Cerebellar cortex (tissue), 1 donor: ENCODE results near the gene PGP.

ENCODE experiments used
- DNase-seq: peaks from one replicate; pipeline ENCODE4 v3.0.0-alpha.2; 2015; ENCODE audit warnings: low spot score

Gene PGP

GRCh38 chr16:2181952-2182351, 32.7 kb downstream of the PGP start:
- DNase-seq = no peak

DNA sequence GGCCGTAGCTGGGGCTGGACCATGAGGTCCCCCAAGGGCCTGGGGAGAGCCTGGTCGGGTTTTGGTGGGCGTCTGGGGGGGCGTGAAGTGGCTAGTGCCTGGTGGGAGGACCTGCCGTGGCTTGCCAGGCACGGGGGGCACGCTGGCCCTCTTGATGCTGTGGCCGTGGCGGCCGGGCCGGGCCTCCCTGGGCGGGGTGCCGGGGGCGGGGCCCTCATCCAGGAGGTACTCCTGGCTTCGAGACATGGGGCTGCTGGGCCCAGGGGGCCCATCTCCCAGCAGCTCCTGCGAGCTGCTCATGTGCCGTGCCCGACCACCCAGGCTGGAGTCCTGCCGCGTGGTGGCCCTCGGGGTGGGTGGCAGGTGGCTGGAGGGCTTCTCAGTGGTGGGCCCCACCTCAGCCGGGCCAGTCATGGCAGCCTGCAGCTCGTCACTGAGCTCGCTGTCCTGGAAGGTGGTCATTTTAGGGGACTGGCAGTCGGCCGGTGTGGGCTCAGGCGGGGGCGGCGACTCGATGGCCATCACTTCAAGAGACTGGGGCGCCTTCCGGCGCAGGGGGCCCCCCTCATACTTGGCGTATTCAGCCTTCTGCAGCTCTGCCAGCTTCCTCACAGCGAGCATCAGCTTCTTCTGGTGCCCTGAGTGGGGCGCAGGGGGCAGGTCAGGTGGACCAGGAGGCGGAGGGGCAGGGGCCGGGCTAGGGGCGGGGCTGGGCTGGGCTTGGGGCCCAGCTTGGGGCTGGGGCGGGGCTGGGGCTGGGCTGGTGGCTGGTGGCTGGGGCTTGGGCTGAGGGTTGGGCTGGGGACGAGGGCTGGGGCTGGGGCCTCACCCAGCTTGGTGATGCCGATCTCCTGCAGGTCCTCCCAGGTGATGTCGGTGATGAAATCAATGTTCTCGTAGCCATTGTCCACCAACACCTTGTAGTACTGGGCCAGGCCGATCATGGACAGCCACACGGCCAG, 33.4 kb downstream of the PGP start:
- DNase-seq = no peak

DNA sequence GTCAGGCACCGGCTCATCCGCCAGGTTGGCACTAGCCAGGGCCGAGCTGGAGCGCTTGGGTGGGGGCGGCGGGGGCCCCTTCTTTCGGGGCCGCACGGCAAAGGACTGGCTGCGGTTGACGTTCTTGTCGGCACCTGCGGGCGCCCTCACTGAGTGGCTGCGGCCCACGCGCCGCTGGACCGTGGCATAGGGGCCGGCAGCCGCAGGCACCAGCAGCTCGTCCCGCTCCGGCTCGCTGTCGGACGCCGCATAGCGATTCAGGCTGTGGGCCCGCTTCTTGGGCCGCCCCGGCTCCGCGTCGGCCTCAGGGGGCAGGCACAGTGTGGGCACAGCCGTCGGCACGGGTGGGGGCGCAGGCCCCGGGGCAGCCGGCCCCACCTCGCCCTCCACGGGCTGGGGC, 34.2 kb downstream of the PGP start:
- DNase-seq = no peak

- DNase-seq = no peak
Measured at GRCh38 chr16:2179576-2179975, 35.1 kb downstream of the PGP start.

DNA sequence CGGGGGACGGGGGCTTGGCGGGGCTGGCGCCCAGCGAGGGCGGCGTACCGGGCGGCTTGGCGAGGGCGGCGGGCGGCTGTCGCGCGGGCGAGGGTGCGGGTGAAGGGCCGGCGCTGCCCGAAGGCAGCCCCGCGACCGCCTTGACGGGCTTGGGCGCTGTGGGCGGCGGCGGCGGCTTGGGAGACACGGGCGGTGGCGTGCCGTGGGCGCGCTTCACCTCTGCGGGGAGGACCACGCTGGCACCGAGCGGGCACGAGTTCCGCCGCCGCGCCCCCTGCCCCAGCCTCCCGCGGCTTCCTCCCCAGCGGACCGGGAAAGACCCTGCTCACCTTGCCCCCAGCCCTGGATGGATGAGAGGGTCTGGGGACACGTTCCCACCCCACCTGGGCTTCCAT, 35.5 kb downstream of the PGP start:
- DNase-seq = no peak

- DNase-seq = no peak
Measured at GRCh38 chr16:2178321-2179106, 36.1 kb downstream of the PGP start.

DNA sequence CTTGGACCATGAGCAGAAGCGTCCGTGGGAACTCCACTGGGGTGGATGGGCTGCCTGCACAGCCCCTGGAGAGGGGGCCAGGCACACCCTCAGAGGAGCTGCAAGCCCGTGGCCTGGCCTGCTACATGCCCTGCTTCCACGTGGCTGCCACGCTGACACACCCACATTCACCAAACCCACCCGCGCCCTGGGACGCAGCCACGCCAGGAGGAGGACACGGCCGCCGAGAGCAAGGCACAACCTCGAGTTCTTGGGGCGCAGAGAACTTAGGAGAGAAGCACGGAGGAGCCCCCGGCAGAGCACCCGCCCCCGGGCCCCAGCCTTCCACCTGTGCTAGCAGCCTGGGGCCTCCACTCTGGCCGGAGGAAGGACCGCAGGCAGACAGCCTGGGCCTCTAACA, 37.1 kb downstream of the PGP start:
- no peak for DNase-seq

- DNase-seq = no peak
Measured at GRCh38 chr16:2177101-2177500, 37.5 kb downstream of the PGP start.

GRCh38 chr16:2176047-2176446, 38.6 kb downstream of the PGP start:
- no peak for DNase-seq

DNA sequence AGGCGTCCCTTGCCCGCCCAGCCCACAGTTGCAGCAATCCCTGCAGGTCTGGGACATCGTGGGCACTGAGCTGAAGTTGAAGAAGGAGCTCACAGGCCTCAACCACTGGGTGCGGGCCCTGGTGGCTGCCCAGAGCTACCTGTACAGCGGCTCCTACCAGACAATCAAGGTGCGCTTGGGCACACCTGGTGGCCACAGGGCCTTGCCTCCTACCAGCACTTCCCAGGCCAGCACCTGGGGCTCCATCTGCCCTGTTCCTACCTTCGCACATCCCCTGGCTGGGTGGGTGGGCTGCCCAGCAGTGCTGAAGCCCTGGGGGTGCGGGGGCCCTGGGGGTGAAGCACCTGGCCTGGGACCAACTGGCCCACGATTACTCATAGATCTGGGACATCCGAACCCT, 39.2 kb downstream of the PGP start:
- no peak for DNase-seq

DNA sequence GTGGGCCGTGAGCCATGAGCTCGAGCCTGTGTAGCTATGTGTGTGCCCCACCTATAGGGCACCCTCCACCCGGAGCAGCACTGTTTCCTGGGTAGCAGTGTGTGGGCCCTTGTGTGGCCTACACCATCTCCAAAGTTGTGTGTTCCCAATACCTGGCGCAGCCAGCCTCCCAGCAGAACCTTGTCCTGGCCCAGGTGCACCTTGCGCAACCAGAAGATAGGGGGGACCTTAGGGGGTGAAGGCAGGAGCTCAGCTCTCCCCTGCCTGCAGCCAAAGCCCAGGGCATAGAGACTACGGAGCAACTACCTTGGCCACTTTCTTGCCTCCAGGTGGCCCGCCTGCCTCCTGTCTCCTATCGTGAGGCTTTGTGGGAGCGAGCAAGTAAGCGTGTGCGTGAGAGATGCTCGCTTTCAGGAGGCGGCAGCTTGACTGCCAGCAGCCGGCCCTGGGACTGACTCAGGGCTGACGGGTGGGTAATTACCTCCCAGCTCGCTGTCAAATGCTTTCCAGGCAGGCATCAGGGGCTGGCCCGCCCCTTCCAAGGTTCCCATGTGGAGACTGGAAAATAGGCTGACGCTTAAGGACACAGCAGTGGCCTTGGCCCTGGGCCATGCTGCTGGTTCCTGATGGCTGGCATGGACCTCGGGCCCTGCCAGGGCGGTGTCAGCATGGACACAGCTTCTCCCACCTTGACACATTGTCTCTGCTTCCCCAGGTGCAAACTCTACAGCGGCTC, 40.1 kb downstream of the PGP start:
- peak; percentile 72 for DNase-seq

GRCh38 chr16:2173916-2174315, 40.7 kb downstream of the PGP start:
- DNase-seq = no peak

GRCh38 chr16:2173366-2173765, 41.3 kb downstream of the PGP start:
- DNase-seq = no peak

GRCh38 chr16:2172688-2173335, 41.8 kb downstream of the PGP start:
- no peak for DNase-seq

DNA sequence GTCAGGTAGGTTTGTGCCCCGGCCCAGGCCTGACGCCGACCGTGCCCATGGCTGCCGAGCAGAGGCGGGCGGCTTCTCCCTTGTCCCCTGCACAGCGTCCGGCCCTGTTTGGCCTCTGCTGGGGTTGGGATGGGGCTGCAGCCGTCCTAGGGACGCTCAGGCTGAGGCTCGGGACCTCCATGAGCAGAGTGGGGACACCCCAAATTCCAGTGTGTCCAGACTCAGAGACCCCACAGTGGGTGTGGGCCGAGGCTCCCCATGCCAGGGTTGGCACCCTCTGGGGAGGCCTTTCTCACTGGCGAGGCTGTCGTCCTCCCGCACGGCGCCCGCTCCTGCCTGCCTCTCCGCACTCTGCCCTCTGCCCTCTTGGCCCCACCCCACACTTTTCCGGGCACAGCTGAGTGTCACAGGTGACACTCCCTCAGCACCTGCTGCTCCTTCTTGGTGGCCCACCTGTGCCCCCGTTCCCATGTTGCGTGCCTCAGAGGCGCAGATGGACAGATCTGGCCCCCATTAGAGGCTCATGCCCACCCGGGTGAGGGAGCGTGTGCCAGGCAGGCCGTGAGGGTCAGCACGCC, 43.0 kb downstream of the PGP start:
- DNase-seq = no peak

DNA sequence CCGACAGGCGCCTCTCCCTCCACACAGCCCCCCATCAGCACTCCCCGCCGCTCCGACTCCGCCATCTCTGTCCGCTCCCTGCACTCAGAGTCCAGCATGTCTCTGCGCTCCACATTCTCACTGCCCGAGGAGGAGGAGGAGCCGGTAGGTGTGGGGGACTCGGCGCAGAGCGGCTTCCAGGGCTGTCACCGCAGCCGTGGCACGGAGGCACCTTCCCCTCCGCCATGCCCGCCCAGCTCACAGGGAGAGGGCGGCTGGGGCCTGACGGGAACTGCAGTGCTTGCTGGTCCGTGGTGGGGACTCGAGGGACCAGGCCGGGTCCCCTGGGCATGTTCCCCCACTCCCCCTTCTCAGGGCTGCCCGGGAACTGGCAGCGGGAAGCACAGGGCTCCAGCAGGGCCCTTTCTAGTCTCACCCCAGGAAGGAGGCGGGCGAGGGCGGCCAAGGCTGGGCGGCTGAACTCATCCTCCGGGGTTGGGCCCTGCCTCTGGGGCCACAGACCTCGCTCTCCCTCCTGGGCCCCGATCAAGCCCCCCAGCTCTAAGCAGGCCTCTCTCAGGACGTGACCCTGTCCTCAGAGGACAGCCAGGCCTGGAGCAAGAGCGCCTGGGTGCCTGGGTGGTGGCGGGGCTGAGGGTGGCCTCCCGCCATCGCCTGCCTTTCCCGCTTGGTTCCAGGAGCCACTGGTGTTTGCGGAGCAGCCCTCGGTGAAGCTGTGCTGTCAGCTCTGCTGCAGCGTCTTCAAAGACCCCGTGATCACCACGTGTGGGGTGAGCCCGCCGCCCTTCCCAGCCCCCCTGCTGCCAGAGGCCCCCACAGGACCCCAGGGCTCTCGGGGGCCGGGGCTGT, 43.8 kb downstream of the PGP start:
- DNase-seq = no peak

DNA sequence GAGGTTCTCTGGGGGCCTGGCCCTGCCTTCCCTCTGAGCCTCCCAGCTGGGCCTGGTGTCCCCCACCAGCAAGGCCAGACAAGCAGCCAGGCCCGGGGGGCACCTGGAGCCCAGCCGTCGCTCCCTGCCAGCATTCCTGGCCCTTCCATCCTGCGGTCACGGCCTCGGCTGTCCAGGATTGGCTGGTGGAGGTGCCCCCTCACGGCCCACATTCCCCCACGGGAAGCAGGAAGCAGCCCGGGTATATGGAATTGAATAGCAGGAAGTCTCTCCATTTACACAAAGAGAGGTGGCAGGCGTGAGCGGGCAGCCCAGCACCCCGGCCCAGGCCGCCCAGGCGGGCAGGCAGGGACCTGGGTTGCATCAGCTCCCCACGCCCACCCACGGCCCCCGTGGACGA, 44.6 kb downstream of the PGP start:
- no peak for DNase-seq

DNA sequence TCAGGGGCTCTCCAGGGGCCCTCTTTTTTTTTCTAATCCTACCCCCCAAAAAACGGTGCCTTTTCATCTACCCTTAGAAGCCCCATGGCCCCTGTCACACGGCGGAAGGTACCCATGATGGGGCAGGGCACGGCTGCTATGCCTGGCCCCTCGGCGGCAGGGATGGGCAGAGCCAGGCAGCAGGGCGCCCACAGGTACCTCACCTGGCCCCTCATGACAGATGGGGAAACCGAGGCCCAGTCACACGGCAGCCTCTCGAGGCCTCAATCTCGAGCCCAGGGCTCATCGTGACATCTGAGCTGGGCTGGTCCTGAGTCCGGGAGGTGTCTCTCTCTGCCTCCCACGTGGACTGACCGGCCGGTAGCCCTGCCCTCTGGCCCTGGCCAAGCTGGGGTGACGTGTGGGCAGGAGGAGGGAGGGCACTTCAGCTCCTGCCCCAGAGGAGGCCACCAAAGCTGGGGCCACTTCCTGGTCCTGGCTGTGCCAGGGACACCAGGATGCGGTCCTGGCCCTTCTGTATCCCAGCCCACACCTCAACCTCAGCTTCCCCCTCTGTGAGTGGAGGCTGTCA, 47.5 kb downstream of the PGP start:
- no peak for DNase-seq

GRCh38 chr16:2166263-2167067, 48.2 kb downstream of the PGP start:
- no peak for DNase-seq
